ENCODE data around the gene NFIL3.
A peak's percentile ranks its signal among the peaks of the same experiment; 100 is the strongest.

GRCh38 chr9:91421128-91421765, 2.4 kb downstream of the NFIL3 start:
- TF ChIP-seq CTCF (IDR thresholded peaks at IDR 0.05) (peak in 4 of 7 experiments; percentile 7 to 26 (median 12)), POLR2A (IDR thresholded peaks at IDR 0.05) (no peak)
